B cell (primary cell): ENCODE measurements around the gene FNDC7. TPM values are rescaled to one million over a fixed set of nuclear protein-coding genes. Genes with fewer than 3 reads are reported as not detected.
A peak's percentile ranks its signal among the peaks of the same experiment; 100 is the strongest.

Experiments used
- ATAC-seq: fragments of 200-7000 bp; cut with Tn5 transposase; one replicate; pipeline ENCODE4 v1.10.0; 2021; ENCODE audit warnings: low read depth, mild to moderate bottlenecking, moderate number of reproducible peaks, moderate library complexity
- CTCF ChIA-PET: fragments of 350-600 bp; sonication (Branson Sonifier 250); formaldehyde crosslinking; loops from one replicate; lab custom pipeline; 2021; ENCODE audit warnings: antibody characterized with exemption, inconsistent platforms; lab: Charles Lee
- POLR2A ChIA-PET: fragments of 350-600 bp; sonication (Branson Sonifier 250); formaldehyde crosslinking; loops from one replicate; lab custom pipeline; 2021; ENCODE audit warnings: antibody characterized with exemption; lab: Charles Lee
- DNase-seq: peaks from one replicate; pipeline ENCODE4 v3.0.0; 2013
- H2AFZ ChIP-seq: 2 replicates; pipeline ENCODE4 v1.6.1; 2012; ENCODE audit warnings: mild to moderate bottlenecking, low read depth, low read length; ENCODE audit not compliant: insufficient read depth, poor library complexity, severe bottlenecking
- H3K27ac ChIP-seq, 2 donors: 1 replicate in 1 of 2; 2 replicates in 1 of 2; pipeline ENCODE4 v1.5.1; 2012 to 2013; ENCODE audit warnings: low read length in 2 of 2, mild to moderate bottlenecking in 2 of 2, moderate library complexity in 1 of 2
- H3K27me3 ChIP-seq, 4 experiments: fragments of 200-600 bp in 1 of 4; sonication (generic) in 1 of 4; replicated peaks in 1 of 4; 1 replicate in 2 of 4; 2 replicates in 2 of 4; pipeline versions ENCODE4 v1.6.1 to v1.7.0; 2013 to 2016; ENCODE audit warnings: low read length in 3 of 4, mild to moderate bottlenecking in 2 of 4, mixed read lengths in 1 of 4, moderate library complexity in 1 of 4; ENCODE audit not compliant: insufficient read depth in 4 of 4, control insufficient read depth in 3 of 4; ENCODE audit errors: control extremely low read depth in 1 of 4
- H3K36me3 ChIP-seq, 2 experiments: replicated peaks in 1 of 2; 1 replicate in 1 of 2; 2 replicates in 1 of 2; pipeline versions ENCODE4 v1.6.1 to v1.7.1; 2013; ENCODE audit warnings: low read length in 1 of 2; ENCODE audit not compliant: insufficient read depth in 2 of 2, control insufficient read depth in 1 of 2; ENCODE audit errors: control extremely low read depth in 1 of 2, extremely low read depth in 1 of 2
- H3K4me1 ChIP-seq, 2 donors: fragments of 200-600 bp in 1 of 2; sonication (generic) in 1 of 2; 1 replicate in 1 of 2; 2 replicates in 1 of 2; pipeline versions ENCODE4 v1.5.1 to v1.6.1; 2013 to 2017; ENCODE audit warnings: low read length in 2 of 2; ENCODE audit not compliant: control insufficient read depth in 2 of 2, insufficient read depth in 2 of 2
- H3K4me2 ChIP-seq: replicated peaks from 2 replicates; pipeline ENCODE3; 2012; ENCODE audit warnings: mild to moderate bottlenecking, low read depth, low read length; ENCODE audit not compliant: poor library complexity, severe bottlenecking
- H3K4me3 ChIP-seq, 5 experiments: fragments of 200-600 bp in 1 of 5; sonication (generic) in 1 of 5; 1 replicate in 3 of 5; 2 replicates in 2 of 5; pipeline versions ENCODE4 v1.5.1 to v1.7.0; 2011 to 2016; ENCODE audit warnings: low read length in 4 of 5, mild to moderate bottlenecking in 4 of 5, low read depth in 2 of 5, control low read depth in 1 of 5, moderate library complexity in 1 of 5; ENCODE audit not compliant: insufficient read depth in 1 of 5; ENCODE audit errors: control extremely low read depth in 1 of 5, extremely low read depth in 1 of 5
- H3K79me2 ChIP-seq: fragments of 200-600 bp; sonication (generic); one replicate; pipeline ENCODE4 v1.6.0; 2016; ENCODE audit warnings: low read length; ENCODE audit not compliant: control insufficient read depth, insufficient read depth
- H3K9ac ChIP-seq: fragments of 200-600 bp; sonication (generic); 2 replicates; pipeline ENCODE4 v1.6.1; 2017; ENCODE audit warnings: mild to moderate bottlenecking, low read length, moderate library complexity
- H3K9me3 ChIP-seq, 3 donors: one replicate each; pipeline versions ENCODE4 v1.6.1 to v1.7.1; 2013; ENCODE audit warnings: low read length in 2 of 3; ENCODE audit not compliant: control insufficient read depth in 2 of 3, insufficient read depth in 1 of 3; ENCODE audit errors: control extremely low read depth in 1 of 3
- H4K20me1 ChIP-seq: 2 replicates; pipeline ENCODE4 v1.6.0; 2012; ENCODE audit warnings: mild to moderate bottlenecking, low read length; ENCODE audit not compliant: insufficient read depth, control insufficient read depth, poor library complexity, severe bottlenecking
- H3K27ac Mint-ChIP-seq: one replicate; pipeline ENCODE4 v1.8.0; 2021; ENCODE audit warnings: mixed read lengths
- H3K27me3 Mint-ChIP-seq: one replicate; pipeline ENCODE4 v1.8.0; 2021; ENCODE audit warnings: mixed read lengths
- H3K4me1 Mint-ChIP-seq: one replicate; pipeline ENCODE4 v1.8.0; 2021; ENCODE audit warnings: mixed read lengths
- H3K4me3 Mint-ChIP-seq: one replicate; pipeline ENCODE4 v1.8.0; 2021; ENCODE audit warnings: mixed read lengths
- H3K9me3 Mint-ChIP-seq: one replicate; pipeline ENCODE4 v1.8.0; 2022; ENCODE audit warnings: mixed read lengths; ENCODE audit not compliant: insufficient read depth
- EZH2 ChIP-seq: IDR thresholded peaks from 2 replicates; pipeline ENCODE4 v1.6.1; 2012; ENCODE audit warnings: borderline replicate concordance, low read depth, mild to moderate bottlenecking, moderate library complexity, low read length; ENCODE audit not compliant: insufficient read depth, poor library complexity, severe bottlenecking
- WGBS: methylation state at CpG from one replicate; pipeline ENCODE4 v1.1.5; 2013; ENCODE audit warnings: missing lambda C conversion rate; ENCODE audit not compliant: insufficient coverage; 5-methylcytosine and 5-hydroxymethylcytosine counted together
- intact Hi-C: fragments of 100-400 bp; cut with micrococcal nuclease; formaldehyde crosslinking; loops from one replicate; pipeline ENCODE4 v1.10.0; 2022
- polyA plus RNA-seq: library from polyadenylated mRNA; depleted of rRNA; stranded (reverse); fragments of >200 nt; gene quantifications from 2 replicates; pipeline ENCODE4 v1.2.3, GENCODE V29; 2012
- total RNA-seq, 2 donors: library from RNA; stranded (reverse); fragments of 120-200 nt in 1 of 2; gene quantifications; 1 replicate in 1 of 2; 2 replicates in 1 of 2; pipeline versions ENCODE4 v1.2.3 to v1.2.4, GENCODE V29; 2013 to 2022
- TF ChIP-seq, protein P1 (sequence below): fragments of 200-600 bp; IDR thresholded peaks from one replicate; pipeline ENCODE4 v1.8.0; 2022; ENCODE audit warnings: antibody characterized with exemption, mild to moderate bottlenecking

The FNDC7 gene
- total and polyA plus RNA-seq, 2 donors (not counting 1 experiment from before 2014, with no cell fraction given) = 0.17 TPM; not detected in 1

- CTCF ChIA-PET = interaction anchor here (1.0 to 2.5 kb wide), 2 partner anchors 29 to 102 kb away, joined by 3 to 12 read pairs; partner anchors contain the start of gene PRPF38B
- no peaks in the 10 kb centered on the region for H3K79me2 ChIP-seq
- intact Hi-C loops = loop anchor here (5.0 kb wide), 1 partner anchor 461 kb away; the partner anchor contains the start of gene SLC25A24
- H3K4me2 ChIP-seq = no peak overlapping the region
- no peaks in the 10 kb centered on the region for H3K36me3 ChIP-seq
- WGBS = no CpG with 5 or more reads among the region's 2 CpGs
- peak overlapping the region; percentile 73 for H3K4me3 Mint-ChIP-seq
- no peaks in the 10 kb centered on the region for H3K9me3 Mint-ChIP-seq
- TF ChIP-seq, protein P1, sequence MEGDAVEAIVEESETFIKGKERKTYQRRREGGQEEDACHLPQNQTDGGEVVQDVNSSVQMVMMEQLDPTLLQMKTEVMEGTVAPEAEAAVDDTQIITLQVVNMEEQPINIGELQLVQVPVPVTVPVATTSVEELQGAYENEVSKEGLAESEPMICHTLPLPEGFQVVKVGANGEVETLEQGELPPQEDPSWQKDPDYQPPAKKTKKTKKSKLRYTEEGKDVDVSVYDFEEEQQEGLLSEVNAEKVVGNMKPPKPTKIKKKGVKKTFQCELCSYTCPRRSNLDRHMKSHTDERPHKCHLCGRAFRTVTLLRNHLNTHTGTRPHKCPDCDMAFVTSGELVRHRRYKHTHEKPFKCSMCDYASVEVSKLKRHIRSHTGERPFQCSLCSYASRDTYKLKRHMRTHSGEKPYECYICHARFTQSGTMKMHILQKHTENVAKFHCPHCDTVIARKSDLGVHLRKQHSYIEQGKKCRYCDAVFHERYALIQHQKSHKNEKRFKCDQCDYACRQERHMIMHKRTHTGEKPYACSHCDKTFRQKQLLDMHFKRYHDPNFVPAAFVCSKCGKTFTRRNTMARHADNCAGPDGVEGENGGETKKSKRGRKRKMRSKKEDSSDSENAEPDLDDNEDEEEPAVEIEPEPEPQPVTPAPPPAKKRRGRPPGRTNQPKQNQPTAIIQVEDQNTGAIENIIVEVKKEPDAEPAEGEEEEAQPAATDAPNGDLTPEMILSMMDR = no peak
- no peak for TF ChIP-seq EZH2
- peak overlapping the region; percentile 80 for H3K27ac Mint-ChIP-seq
- POLR2A ChIA-PET = interaction anchor here (1.0 kb wide), 1 partner anchor 29 kb away, joined by 5 read pairs; the partner anchor contains the start of gene PRPF38B
- H3K9me3 ChIP-seq = no peaks in the 10 kb centered on the region
- DNase-seq = no peak
- H3K27me3 ChIP-seq = no peaks in the 10 kb centered on the region
- no peak for ATAC-seq
- peaks cover 12% of the 10 kb centered on the region for H3K4me1 Mint-ChIP-seq
- no peaks in the 10 kb centered on the region for H3K27me3 Mint-ChIP-seq
- H3K4me3 ChIP-seq = no peak overlapping the region
- no peaks in the 10 kb centered on the region for H4K20me1 ChIP-seq
- no peak overlapping the region for H2AFZ ChIP-seq
- H3K4me1 ChIP-seq = peaks cover 8 to 10% of the 10 kb centered on the region in 2 donors
- no peak overlapping the region for H3K9ac ChIP-seq
- H3K27ac ChIP-seq = no peak overlapping the region
Observed at GRCh38 chr1:108663074-108663473, 49.6 kb upstream of the FNDC7 start.

DNA sequence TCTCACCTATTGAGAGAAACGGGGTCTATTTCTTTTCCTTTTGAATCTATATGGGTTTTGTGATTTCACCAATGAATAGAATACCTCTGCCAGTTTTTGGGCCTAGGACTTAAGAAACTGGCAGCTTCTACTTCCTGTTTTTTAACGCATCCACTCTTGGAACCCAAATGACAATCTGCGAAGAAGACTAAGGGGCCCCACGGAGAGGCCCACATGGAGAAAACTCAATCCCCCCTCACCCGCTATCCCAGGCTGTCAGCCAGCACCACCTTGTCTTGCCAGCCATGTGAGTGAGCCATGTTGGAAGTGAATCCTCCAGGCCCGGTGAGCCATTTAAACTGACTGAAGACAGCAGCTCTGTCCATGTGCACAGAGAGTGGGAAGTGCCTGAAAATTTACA is 48.2 kb upstream of the FNDC7 start:
- peaks cover 8 to 10% of the 10 kb centered on the region in 2 donors for H3K4me1 ChIP-seq
- no peak overlapping the region for H3K4me2 ChIP-seq
- Mint-ChIP-seq H3K4me3 (no peak overlapping the region), H3K4me1 (peaks cover 12% of the 10 kb centered on the region), H3K27ac (no peak overlapping the region), H3K9me3 (no peaks in the 10 kb centered on the region), H3K27me3 (peaks cover 3% of the 10 kb centered on the region)
- POLR2A ChIA-PET = no interaction called here
- H3K27me3 ChIP-seq = no peaks in the 10 kb centered on the region
- H3K9me3 ChIP-seq = no peaks in the 10 kb centered on the region
- no peak for ATAC-seq
- WGBS = 92% methylated on average over 1 of the region's 6 CpGs
- no peak overlapping the region for H3K4me3 ChIP-seq
- CTCF ChIA-PET = no interaction called here
- H2AFZ ChIP-seq = no peak overlapping the region
- no peak overlapping the region for H3K27ac ChIP-seq
- no peaks in the 10 kb centered on the region for H4K20me1 ChIP-seq
- TF ChIP-seq, protein P1 = no peak
- no peak for TF ChIP-seq EZH2
- no peak overlapping the region for H3K9ac ChIP-seq
- H3K79me2 ChIP-seq = no peaks in the 10 kb centered on the region
- H3K36me3 ChIP-seq = no peaks in the 10 kb centered on the region
- no peak for DNase-seq
- intact Hi-C loops = loop anchor here (5.0 kb wide), 1 partner anchor 462 kb away; the partner anchor contains the start of gene SLC25A24
